ENCODE data around the gene MAP2K5. TPM values are rescaled to one million over a fixed set of nuclear protein-coding genes. Genes with fewer than 3 reads are reported as not detected.
A peak's percentile ranks its signal among the peaks of the same experiment; 100 is the strongest.

The MAP2K5 gene
- total RNA-seq, 4 donors from 2014 or later, result 10.2 to 13.8 (median 11.9) TPM

DNA sequence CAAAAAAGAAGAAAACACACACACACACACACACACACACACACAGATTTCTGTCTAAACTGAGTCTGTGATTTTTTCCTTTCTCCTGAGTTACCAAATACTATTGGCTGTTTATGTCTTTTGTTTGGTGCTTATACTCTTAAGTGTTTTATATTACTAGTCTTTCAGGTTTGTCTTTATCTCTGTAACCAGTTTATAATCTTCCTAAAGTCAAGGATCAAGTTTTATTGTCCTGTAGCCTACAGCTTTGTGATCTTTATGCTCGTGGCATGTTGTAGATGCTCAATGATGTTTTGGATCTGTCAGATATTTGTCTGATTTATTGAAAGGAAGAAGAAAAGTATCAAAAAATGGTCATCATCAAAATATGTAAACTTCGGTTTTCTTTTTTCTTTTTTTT is 4.6 kb downstream of the MAP2K5 start:
- DNase-seq (ENCODE audit: low spot score in 2 of 2), result no peak
- Histone ChIP-seq H3K4me1 (peaks cover 0 to 38% (median 17%) of the 10 kb centered on the region in 4 donors), H3K36me3 (peaks cover 0 to 29% (median 0%) of the 10 kb centered on the region in 3 donors), H3K9me3 (no peaks in the 10 kb centered on the region), H3K27ac (no peak overlapping the region), H3K27me3 (no peaks in the 10 kb centered on the region), H3K4me3 (no peak overlapping the region)
- TF ChIP-seq, protein P1, sequence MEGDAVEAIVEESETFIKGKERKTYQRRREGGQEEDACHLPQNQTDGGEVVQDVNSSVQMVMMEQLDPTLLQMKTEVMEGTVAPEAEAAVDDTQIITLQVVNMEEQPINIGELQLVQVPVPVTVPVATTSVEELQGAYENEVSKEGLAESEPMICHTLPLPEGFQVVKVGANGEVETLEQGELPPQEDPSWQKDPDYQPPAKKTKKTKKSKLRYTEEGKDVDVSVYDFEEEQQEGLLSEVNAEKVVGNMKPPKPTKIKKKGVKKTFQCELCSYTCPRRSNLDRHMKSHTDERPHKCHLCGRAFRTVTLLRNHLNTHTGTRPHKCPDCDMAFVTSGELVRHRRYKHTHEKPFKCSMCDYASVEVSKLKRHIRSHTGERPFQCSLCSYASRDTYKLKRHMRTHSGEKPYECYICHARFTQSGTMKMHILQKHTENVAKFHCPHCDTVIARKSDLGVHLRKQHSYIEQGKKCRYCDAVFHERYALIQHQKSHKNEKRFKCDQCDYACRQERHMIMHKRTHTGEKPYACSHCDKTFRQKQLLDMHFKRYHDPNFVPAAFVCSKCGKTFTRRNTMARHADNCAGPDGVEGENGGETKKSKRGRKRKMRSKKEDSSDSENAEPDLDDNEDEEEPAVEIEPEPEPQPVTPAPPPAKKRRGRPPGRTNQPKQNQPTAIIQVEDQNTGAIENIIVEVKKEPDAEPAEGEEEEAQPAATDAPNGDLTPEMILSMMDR (IDR thresholded peaks at IDR 0.05), result no peak
- TF ChIP-seq EP300 (IDR thresholded peaks at IDR 0.05) (no peak), POLR2A (IDR thresholded peaks at IDR 0.05) (no peak)
- 78 to 83% methylated on average over 2 of the region's 2 CpGs for WGBS, 2 donors

DNA sequence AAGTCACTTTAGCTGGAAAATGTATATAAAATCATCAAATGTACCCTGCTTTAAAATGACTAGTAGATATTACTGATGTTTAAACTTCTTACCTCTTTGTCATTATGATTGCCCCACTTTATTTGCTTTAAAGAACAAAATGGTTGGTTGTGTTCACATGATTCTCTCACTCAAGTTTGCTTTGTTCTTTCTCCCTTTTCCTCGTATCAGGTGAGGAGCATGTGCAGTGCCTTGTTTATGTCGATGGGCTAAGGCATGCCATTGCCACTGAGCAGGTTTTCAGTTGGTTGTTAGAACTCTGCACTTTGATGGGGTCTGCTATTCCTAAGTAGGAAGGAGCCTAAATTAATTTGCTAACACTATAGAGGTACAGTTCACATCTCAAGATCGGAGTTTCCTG is 5.3 kb downstream of the MAP2K5 start:
- H3K36me3 ChIP-seq, result peaks cover 0 to 29% (median 0%) of the 10 kb centered on the region in 3 donors
- DNase-seq (ENCODE audit: low spot score in 2 of 2), result no peak
- peaks cover 0 to 38% (median 17%) of the 10 kb centered on the region in 4 donors for H3K4me1 ChIP-seq
- no peaks in the 10 kb centered on the region for H3K27me3 ChIP-seq
- H3K9me3 ChIP-seq, result no peaks in the 10 kb centered on the region
- H3K27ac ChIP-seq, result peak overlapping the region in 1 of 4 donors; percentile 40
- TF ChIP-seq EP300 (IDR thresholded peaks at IDR 0.05) (no peak), POLR2A (IDR thresholded peaks at IDR 0.05) (no peak)
- TF ChIP-seq, protein P1 (IDR thresholded peaks at IDR 0.05), result no peak
- H3K4me3 ChIP-seq, result no peak overlapping the region
- WGBS, 2 donors, result 67 to 68% methylated on average over 3 of the region's 3 CpGs

DNA sequence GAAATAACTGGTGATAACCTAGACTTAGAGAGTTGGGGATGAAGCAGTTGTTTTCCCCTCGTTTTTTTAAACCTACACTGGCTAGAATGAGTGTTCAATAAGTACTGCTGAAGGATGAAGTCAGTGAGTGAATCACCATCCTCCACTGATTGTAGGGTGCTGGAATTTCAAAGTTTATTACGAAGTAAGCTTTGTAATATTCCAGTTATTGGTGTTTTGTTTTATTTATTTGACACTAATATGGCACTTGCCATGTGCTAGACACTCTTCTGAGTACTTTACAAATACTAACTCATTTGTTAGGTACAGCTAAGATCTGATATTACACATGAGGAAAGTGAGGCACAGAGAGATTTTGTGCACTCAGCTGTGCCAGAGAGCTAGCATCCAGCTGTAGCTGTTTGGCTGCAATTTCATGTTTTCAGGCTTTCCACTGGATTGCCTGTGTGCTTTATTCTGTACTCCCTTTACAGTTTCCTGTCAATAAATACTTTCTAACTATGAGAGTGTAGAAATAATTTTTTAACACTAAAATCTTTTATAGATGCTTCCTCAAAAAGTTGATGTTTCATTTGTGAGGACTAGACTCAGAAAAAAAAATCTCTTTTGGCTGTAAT is 5.8 kb downstream of the MAP2K5 start:
- Histone ChIP-seq H3K36me3 (peaks cover 0 to 33% (median 0%) of the 10 kb centered on the region in 3 donors), H3K4me3 (no peak overlapping the region), H3K9me3 (no peaks in the 10 kb centered on the region), H3K4me1 (peaks cover 0 to 35% (median 14%) of the 10 kb centered on the region in 4 donors), H3K27ac (peak overlapping the region in 2 of 4 donors; percentile 2 to 40), H3K27me3 (no peaks in the 10 kb centered on the region)
- DNase-seq (ENCODE audit: low spot score in 2 of 2), result no peak
- 40 to 41% methylated on average over 2 of the region's 2 CpGs for WGBS, 2 donors
- TF ChIP-seq, protein P1 (IDR thresholded peaks at IDR 0.05), result no peak
- no peak for TF ChIP-seq EP300 (IDR thresholded peaks at IDR 0.05)
- no peak for TF ChIP-seq POLR2A (IDR thresholded peaks at IDR 0.05)

DNA sequence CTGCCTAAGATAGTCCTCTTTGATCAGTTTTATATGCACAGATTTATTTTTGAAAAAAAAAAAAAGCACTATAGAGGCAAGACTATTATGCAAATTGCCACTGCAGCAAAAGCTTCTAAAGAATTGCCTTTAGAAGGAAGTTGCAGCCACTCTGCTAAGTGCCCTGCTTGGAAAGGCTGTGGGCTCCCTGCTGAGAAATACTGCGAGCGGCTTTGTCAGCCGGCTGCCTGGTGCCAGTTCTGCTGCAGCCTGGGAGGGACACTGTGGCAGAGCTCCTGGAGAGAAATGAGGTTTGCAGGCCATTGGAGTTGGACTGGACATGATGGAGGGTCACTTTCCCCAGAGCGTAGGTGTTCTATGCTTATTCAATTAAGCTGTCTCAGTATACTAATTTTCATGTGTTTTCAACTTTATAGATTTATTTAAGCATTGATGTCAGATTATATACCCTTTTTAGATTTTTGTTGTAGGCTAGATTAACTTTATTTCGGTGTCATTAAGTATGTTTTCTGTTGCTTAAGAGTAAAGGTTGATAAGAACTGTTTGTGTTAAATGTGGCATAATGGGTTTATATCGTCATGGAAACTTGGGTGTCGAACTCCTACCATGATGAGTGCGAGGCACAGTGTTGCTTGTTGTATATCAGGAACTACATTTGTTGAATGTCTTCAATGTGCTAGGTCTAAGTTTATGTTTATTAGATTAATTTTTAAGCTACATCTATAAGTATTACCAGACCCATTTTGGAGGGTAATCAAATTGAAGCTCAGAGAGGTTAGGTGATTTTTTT is 6.6 kb downstream of the MAP2K5 start:
- H3K4me1 ChIP-seq, result peaks cover 0 to 28% (median 7%) of the 10 kb centered on the region in 4 donors
- 67 to 68% methylated on average over 8 of the region's 8 CpGs for WGBS, 2 donors
- H3K27ac ChIP-seq, result peak overlapping the region in 2 of 4 donors; percentile 2 to 40
- peaks cover 0 to 33% (median 0%) of the 10 kb centered on the region in 3 donors for H3K36me3 ChIP-seq
- H3K4me3 ChIP-seq, result no peak overlapping the region
- H3K9me3 ChIP-seq, result no peaks in the 10 kb centered on the region
- TF ChIP-seq, protein P1 (IDR thresholded peaks at IDR 0.05), result no peak
- TF ChIP-seq POLR2A (IDR thresholded peaks at IDR 0.05) (no peak), EP300 (IDR thresholded peaks at IDR 0.05) (no peak)
- DNase-seq (ENCODE audit: low spot score in 2 of 2), result no peak
- H3K27me3 ChIP-seq, result no peaks in the 10 kb centered on the region

DNA sequence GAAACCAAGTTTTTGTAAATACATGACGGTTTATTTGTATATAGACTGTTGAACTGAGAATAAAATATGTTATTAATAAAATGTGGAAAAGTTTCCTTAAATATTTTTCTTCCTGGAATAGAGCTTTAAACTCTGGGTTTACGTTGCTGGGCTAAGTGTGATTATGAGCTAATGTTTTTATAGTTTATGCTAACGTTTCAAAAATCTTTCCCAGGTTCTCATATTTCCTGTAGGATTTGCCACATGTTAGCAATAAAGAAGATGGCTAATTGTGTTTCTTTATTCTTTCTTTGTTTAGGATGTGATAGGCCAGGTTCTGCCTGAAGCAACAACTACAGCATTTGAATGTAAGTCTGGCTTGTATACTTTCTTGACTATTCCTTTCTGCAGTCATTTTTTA is 7.2 kb downstream of the MAP2K5 start:
- 58 to 62% methylated on average over 3 of the region's 3 CpGs for WGBS, 2 donors
- Histone ChIP-seq H3K36me3 (peaks cover 0 to 38% (median 0%) of the 10 kb centered on the region in 3 donors), H3K27ac (no peak overlapping the region), H3K9me3 (no peaks in the 10 kb centered on the region), H3K4me3 (no peak overlapping the region), H3K27me3 (no peaks in the 10 kb centered on the region), H3K4me1 (peaks cover 0 to 21% (median 4%) of the 10 kb centered on the region in 4 donors)
- no peak for DNase-seq (ENCODE audit: low spot score in 2 of 2)
- TF ChIP-seq POLR2A (IDR thresholded peaks at IDR 0.05) (no peak), EP300 (IDR thresholded peaks at IDR 0.05) (no peak)
- TF ChIP-seq, protein P1 (IDR thresholded peaks at IDR 0.05), result no peak

Data from tibial nerve (tissue), 4 donors.